Lower leg skin (tissue), 3 donors: ENCODE measurements around the gene RMND5B.

Experiments used
- CTCF ChIP-seq, 3 donors: fragments of 450-650 bp; IDR thresholded peaks; one replicate each; pipeline ENCODE4 v1.5.1; 2016; ENCODE audit warnings: antibody characterized with exemption in 3 of 3, mild to moderate bottlenecking in 3 of 3, moderate library complexity in 2 of 3
- POLR2A ChIP-seq, 2 donors: fragments of 450-650 bp; IDR thresholded peaks; one replicate each; pipeline ENCODE4 v1.6.1; 2016 to 2017; ENCODE audit warnings: antibody characterized with exemption in 2 of 2, mild to moderate bottlenecking in 1 of 2, moderate library complexity in 1 of 2

GRCh38 chr5:178177569-178177968 is 46.8 kb downstream of the RMND5B start:
- TF ChIP-seq POLR2A (IDR thresholded peaks at IDR 0.05): no peak
- TF ChIP-seq CTCF (IDR thresholded peaks at IDR 0.05): no peak
